B cell (primary cell): Measurements from ENCODE around the gene OXSR1. TPM values are rescaled to one million over a fixed set of nuclear protein-coding genes. Genes with fewer than 3 reads are reported as not detected.

ENCODE experiments used
- ATAC-seq: fragments of 200-7000 bp; cut with Tn5 transposase; one replicate; pipeline ENCODE4 v1.10.0; 2021; ENCODE audit warnings: low read depth, mild to moderate bottlenecking, moderate number of reproducible peaks, moderate library complexity
- CTCF ChIA-PET: fragments of 350-600 bp; sonication (Branson Sonifier 250); formaldehyde crosslinking; loops from one replicate; lab custom pipeline; 2021; ENCODE audit warnings: antibody characterized with exemption, inconsistent platforms; lab: Charles Lee
- POLR2A ChIA-PET: fragments of 350-600 bp; sonication (Branson Sonifier 250); formaldehyde crosslinking; loops from one replicate; lab custom pipeline; 2021; ENCODE audit warnings: antibody characterized with exemption; lab: Charles Lee
- DNase-seq: peaks from one replicate; pipeline ENCODE4 v3.0.0; 2013
- H2AFZ ChIP-seq: 2 replicates; pipeline ENCODE4 v1.6.1; 2012; ENCODE audit warnings: mild to moderate bottlenecking, low read depth, low read length; ENCODE audit not compliant: insufficient read depth, poor library complexity, severe bottlenecking
- H3K27ac ChIP-seq, 2 donors: 1 replicate in 1 of 2; 2 replicates in 1 of 2; pipeline ENCODE4 v1.5.1; 2012 to 2013; ENCODE audit warnings: low read length in 2 of 2, mild to moderate bottlenecking in 2 of 2, moderate library complexity in 1 of 2
- H3K27me3 ChIP-seq, 4 experiments: fragments of 200-600 bp in 1 of 4; sonication (generic) in 1 of 4; replicated peaks in 1 of 4; 1 replicate in 2 of 4; 2 replicates in 2 of 4; pipeline versions ENCODE4 v1.6.1 to v1.7.0; 2013 to 2016; ENCODE audit warnings: low read length in 3 of 4, mild to moderate bottlenecking in 2 of 4, mixed read lengths in 1 of 4, moderate library complexity in 1 of 4; ENCODE audit not compliant: insufficient read depth in 4 of 4, control insufficient read depth in 3 of 4; ENCODE audit errors: control extremely low read depth in 1 of 4
- H3K36me3 ChIP-seq, 2 experiments: replicated peaks in 1 of 2; 1 replicate in 1 of 2; 2 replicates in 1 of 2; pipeline versions ENCODE4 v1.6.1 to v1.7.1; 2013; ENCODE audit warnings: low read length in 1 of 2; ENCODE audit not compliant: insufficient read depth in 2 of 2, control insufficient read depth in 1 of 2; ENCODE audit errors: control extremely low read depth in 1 of 2, extremely low read depth in 1 of 2
- H3K4me1 ChIP-seq, 2 donors: fragments of 200-600 bp in 1 of 2; sonication (generic) in 1 of 2; 1 replicate in 1 of 2; 2 replicates in 1 of 2; pipeline versions ENCODE4 v1.5.1 to v1.6.1; 2013 to 2017; ENCODE audit warnings: low read length in 2 of 2; ENCODE audit not compliant: control insufficient read depth in 2 of 2, insufficient read depth in 2 of 2
- H3K4me2 ChIP-seq: replicated peaks from 2 replicates; pipeline ENCODE3; 2012; ENCODE audit warnings: mild to moderate bottlenecking, low read depth, low read length; ENCODE audit not compliant: poor library complexity, severe bottlenecking
- H3K4me3 ChIP-seq, 5 experiments: fragments of 200-600 bp in 1 of 5; sonication (generic) in 1 of 5; 1 replicate in 3 of 5; 2 replicates in 2 of 5; pipeline versions ENCODE4 v1.5.1 to v1.7.0; 2011 to 2016; ENCODE audit warnings: low read length in 4 of 5, mild to moderate bottlenecking in 4 of 5, low read depth in 2 of 5, control low read depth in 1 of 5, moderate library complexity in 1 of 5; ENCODE audit not compliant: insufficient read depth in 1 of 5; ENCODE audit errors: control extremely low read depth in 1 of 5, extremely low read depth in 1 of 5
- H3K79me2 ChIP-seq: fragments of 200-600 bp; sonication (generic); one replicate; pipeline ENCODE4 v1.6.0; 2016; ENCODE audit warnings: low read length; ENCODE audit not compliant: control insufficient read depth, insufficient read depth
- H3K9ac ChIP-seq: fragments of 200-600 bp; sonication (generic); 2 replicates; pipeline ENCODE4 v1.6.1; 2017; ENCODE audit warnings: mild to moderate bottlenecking, low read length, moderate library complexity
- H3K9me3 ChIP-seq, 3 donors: one replicate each; pipeline versions ENCODE4 v1.6.1 to v1.7.1; 2013; ENCODE audit warnings: low read length in 2 of 3; ENCODE audit not compliant: control insufficient read depth in 2 of 3, insufficient read depth in 1 of 3; ENCODE audit errors: control extremely low read depth in 1 of 3
- H4K20me1 ChIP-seq: 2 replicates; pipeline ENCODE4 v1.6.0; 2012; ENCODE audit warnings: mild to moderate bottlenecking, low read length; ENCODE audit not compliant: insufficient read depth, control insufficient read depth, poor library complexity, severe bottlenecking
- H3K27ac Mint-ChIP-seq: one replicate; pipeline ENCODE4 v1.8.0; 2021; ENCODE audit warnings: mixed read lengths
- H3K27me3 Mint-ChIP-seq: one replicate; pipeline ENCODE4 v1.8.0; 2021; ENCODE audit warnings: mixed read lengths
- H3K4me1 Mint-ChIP-seq: one replicate; pipeline ENCODE4 v1.8.0; 2021; ENCODE audit warnings: mixed read lengths
- H3K4me3 Mint-ChIP-seq: one replicate; pipeline ENCODE4 v1.8.0; 2021; ENCODE audit warnings: mixed read lengths
- H3K9me3 Mint-ChIP-seq: one replicate; pipeline ENCODE4 v1.8.0; 2022; ENCODE audit warnings: mixed read lengths; ENCODE audit not compliant: insufficient read depth
- EZH2 ChIP-seq: IDR thresholded peaks from 2 replicates; pipeline ENCODE4 v1.6.1; 2012; ENCODE audit warnings: borderline replicate concordance, low read depth, mild to moderate bottlenecking, moderate library complexity, low read length; ENCODE audit not compliant: insufficient read depth, poor library complexity, severe bottlenecking
- WGBS: methylation state at CpG from one replicate; pipeline ENCODE4 v1.1.5; 2013; ENCODE audit warnings: missing lambda C conversion rate; ENCODE audit not compliant: insufficient coverage; 5-methylcytosine and 5-hydroxymethylcytosine counted together
- intact Hi-C: fragments of 100-400 bp; cut with micrococcal nuclease; formaldehyde crosslinking; loops from one replicate; pipeline ENCODE4 v1.10.0; 2022
- polyA plus RNA-seq: library from polyadenylated mRNA; depleted of rRNA; stranded (reverse); fragments of >200 nt; gene quantifications from 2 replicates; pipeline ENCODE4 v1.2.3, GENCODE V29; 2012
- total RNA-seq, 2 donors: library from RNA; stranded (reverse); fragments of 120-200 nt in 1 of 2; gene quantifications; 1 replicate in 1 of 2; 2 replicates in 1 of 2; pipeline versions ENCODE4 v1.2.3 to v1.2.4, GENCODE V29; 2013 to 2022
- TF ChIP-seq, protein P1 (sequence below): fragments of 200-600 bp; IDR thresholded peaks from one replicate; pipeline ENCODE4 v1.8.0; 2022; ENCODE audit warnings: antibody characterized with exemption, mild to moderate bottlenecking

OXSR1 gene
- total and polyA plus RNA-seq, 2 donors (not counting 1 experiment from before 2014, with no cell fraction given): 15.5 to 41.5 TPM

DNA sequence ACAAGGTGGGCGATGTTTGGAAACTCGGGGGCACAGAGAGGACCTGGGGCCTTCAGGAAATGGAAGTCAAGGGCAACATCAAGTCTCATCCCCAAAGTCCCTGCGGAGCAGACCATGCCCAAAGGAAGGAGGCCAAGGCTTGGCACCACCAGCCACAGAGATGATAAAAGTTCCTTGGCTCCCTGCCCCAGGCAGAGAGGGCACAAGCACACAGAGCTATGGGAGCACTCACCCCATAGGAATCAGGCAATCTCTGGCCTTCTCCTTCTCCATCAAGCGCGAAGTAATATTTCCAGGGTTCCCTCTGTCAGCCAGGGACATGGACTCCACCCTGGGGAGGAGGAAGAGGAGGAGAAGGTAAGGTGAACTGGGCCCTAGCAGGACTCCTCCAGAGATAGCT lies 36.3 kb upstream of the OXSR1 start:
- POLR2A ChIA-PET: no interaction called here
- 100% methylated on average over 3 of the region's 5 CpGs for WGBS

DNA sequence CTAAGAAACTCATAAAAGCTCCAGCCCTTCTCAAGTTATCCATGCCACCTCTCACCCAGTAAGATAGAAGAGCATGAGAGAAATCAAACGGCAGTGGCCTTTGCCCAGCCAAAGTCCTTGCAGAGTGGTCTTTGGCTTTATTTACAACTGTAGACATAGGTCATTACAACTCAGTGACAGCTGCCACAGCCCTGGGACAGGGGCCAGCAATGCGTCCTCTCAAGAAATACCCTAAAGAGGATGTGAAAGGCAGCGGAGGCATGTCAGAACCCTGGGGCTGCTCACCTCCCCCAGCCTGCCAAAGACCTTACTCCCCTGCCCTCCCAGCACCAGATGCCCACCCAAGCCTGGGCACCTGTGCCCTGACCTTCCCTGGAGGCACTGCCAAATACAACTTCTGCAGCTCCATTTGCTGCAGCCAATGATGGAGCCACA lies 34.7 kb upstream of the OXSR1 start:
- WGBS: 100% methylated on average over 1 of the region's 3 CpGs
- Mint-ChIP-seq H3K27ac (no peak overlapping the region), H3K4me3 (no peak overlapping the region), H3K9me3 (no peaks in the 10 kb centered on the region), H3K27me3 (no peaks in the 10 kb centered on the region), H3K4me1 (peaks cover 21% of the 10 kb centered on the region)
- TF ChIP-seq, protein P1, sequence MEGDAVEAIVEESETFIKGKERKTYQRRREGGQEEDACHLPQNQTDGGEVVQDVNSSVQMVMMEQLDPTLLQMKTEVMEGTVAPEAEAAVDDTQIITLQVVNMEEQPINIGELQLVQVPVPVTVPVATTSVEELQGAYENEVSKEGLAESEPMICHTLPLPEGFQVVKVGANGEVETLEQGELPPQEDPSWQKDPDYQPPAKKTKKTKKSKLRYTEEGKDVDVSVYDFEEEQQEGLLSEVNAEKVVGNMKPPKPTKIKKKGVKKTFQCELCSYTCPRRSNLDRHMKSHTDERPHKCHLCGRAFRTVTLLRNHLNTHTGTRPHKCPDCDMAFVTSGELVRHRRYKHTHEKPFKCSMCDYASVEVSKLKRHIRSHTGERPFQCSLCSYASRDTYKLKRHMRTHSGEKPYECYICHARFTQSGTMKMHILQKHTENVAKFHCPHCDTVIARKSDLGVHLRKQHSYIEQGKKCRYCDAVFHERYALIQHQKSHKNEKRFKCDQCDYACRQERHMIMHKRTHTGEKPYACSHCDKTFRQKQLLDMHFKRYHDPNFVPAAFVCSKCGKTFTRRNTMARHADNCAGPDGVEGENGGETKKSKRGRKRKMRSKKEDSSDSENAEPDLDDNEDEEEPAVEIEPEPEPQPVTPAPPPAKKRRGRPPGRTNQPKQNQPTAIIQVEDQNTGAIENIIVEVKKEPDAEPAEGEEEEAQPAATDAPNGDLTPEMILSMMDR: no peak
- no peak for TF ChIP-seq EZH2
- no peaks in the 10 kb centered on the region for H3K9me3 ChIP-seq
- H2AFZ ChIP-seq: no peak overlapping the region
- no peaks in the 10 kb centered on the region for H3K27me3 ChIP-seq
- H3K4me1 ChIP-seq: peaks cover 7 to 14% of the 10 kb centered on the region in 2 donors
- no peak overlapping the region for H3K4me2 ChIP-seq
- peaks cover 6 to 85% of the 10 kb centered on the region in 2 experiments for H3K36me3 ChIP-seq
- H3K9ac ChIP-seq: no peak overlapping the region
- intact Hi-C loops: loop anchor here (10.0 kb wide), 1 partner anchor 974 kb away; the partner anchor contains the start of genes GORASP1 and TTC21A
- H3K27ac ChIP-seq: no peak overlapping the region
- DNase-seq (no peak), ATAC-seq (no peak)
- H3K79me2 ChIP-seq: peaks cover 46% of the 10 kb centered on the region
- no peak overlapping the region for H3K4me3 ChIP-seq
- ChIA-PET POLR2A (no interaction called here), CTCF (interaction anchor here (1.3 kb wide), 1 partner anchor 34 kb away, joined by 5 read pairs; the partner anchor contains the start of gene OXSR1)
- peaks cover 59% of the 10 kb centered on the region for H4K20me1 ChIP-seq

More for the DNA sequence above, 36.3 kb upstream of the OXSR1 start:
- Histone ChIP-seq H3K4me2 (no peak overlapping the region), H2AFZ (no peak overlapping the region), H3K4me3 (no peak overlapping the region), H3K36me3 (peaks cover 7 to 92% of the 10 kb centered on the region in 2 experiments), H3K27me3 (no peaks in the 10 kb centered on the region), H3K27ac (no peak overlapping the region), H4K20me1 (peaks cover 52% of the 10 kb centered on the region), H3K79me2 (peaks cover 36% of the 10 kb centered on the region), H3K9ac (no peak overlapping the region), H3K9me3 (no peaks in the 10 kb centered on the region), H3K4me1 (peaks cover 0 to 6% of the 10 kb centered on the region in 2 donors)
- ATAC-seq (no peak), DNase-seq (no peak)
- intact Hi-C loops: no loop called here
- Mint-ChIP-seq H3K4me3 (no peak overlapping the region), H3K4me1 (peaks cover 8% of the 10 kb centered on the region), H3K27ac (no peak overlapping the region), H3K9me3 (no peaks in the 10 kb centered on the region), H3K27me3 (no peaks in the 10 kb centered on the region)
- CTCF ChIA-PET: no interaction called here
- TF ChIP-seq, protein P1: no peak
- no peak for TF ChIP-seq EZH2
